CD4-positive, alpha-beta T cell (primary cell): ENCODE data around the gene TSSC4. TPM values are rescaled to one million over a fixed set of nuclear protein-coding genes. Genes with fewer than 3 reads are reported as not detected.

ENCODE experiments used
- ATAC-seq: fragments of 200-7000 bp; cut with Tn5 transposase; one replicate; pipeline ENCODE4 v1.10.0; 2022; ENCODE audit warnings: mild to moderate bottlenecking; ENCODE audit not compliant: poor library complexity
- CTCF ChIA-PET: fragments of 350-600 bp; sonication (Branson Sonifier 250); formaldehyde crosslinking; loops from one replicate; lab custom pipeline; 2021; ENCODE audit warnings: antibody characterized with exemption, inconsistent platforms; lab: Charles Lee
- POLR2A ChIA-PET: fragments of 350-600 bp; sonication (Branson Sonifier 250); formaldehyde crosslinking; loops from one replicate; lab custom pipeline; 2021; ENCODE audit warnings: antibody characterized with exemption, inconsistent platforms; lab: Charles Lee
- DNase-seq, 14 experiments: peaks; one replicate each; pipeline ENCODE4 v3.0.0-alpha.2; 2013 to 2020; ENCODE audit warnings: mixed read lengths in 2 of 14
- H3K27ac ChIP-seq, 2 donors: one replicate each; pipeline versions ENCODE4 v1.5.1 to v1.7.0; 2013; ENCODE audit warnings: low read length in 2 of 2, low read depth in 1 of 2, mild to moderate bottlenecking in 1 of 2
- H3K27me3 ChIP-seq, 2 experiments: 1 replicate in 1 of 2; 2 replicates in 1 of 2; pipeline versions ENCODE4 v1.6.1 to v1.7.0; 2013; ENCODE audit warnings: low read length in 2 of 2, control low read depth in 1 of 2, mild to moderate bottlenecking in 1 of 2, moderate library complexity in 1 of 2; ENCODE audit not compliant: insufficient read depth in 2 of 2, control insufficient read depth in 1 of 2
- H3K36me3 ChIP-seq: one replicate; pipeline ENCODE4 v1.6.1; 2013; ENCODE audit warnings: low read length, control low read depth; ENCODE audit not compliant: insufficient read depth
- H3K4me1 ChIP-seq: one replicate; pipeline ENCODE4 v1.6.1; 2013; ENCODE audit warnings: low read length, control low read depth; ENCODE audit not compliant: insufficient read depth
- H3K4me3 ChIP-seq: one replicate; pipeline ENCODE4 v1.5.1; 2013; ENCODE audit warnings: mild to moderate bottlenecking, low read length, moderate library complexity
- H3K9me3 ChIP-seq, 2 experiments: 1 replicate in 1 of 2; 2 replicates in 1 of 2; pipeline versions ENCODE4 v1.6.1 to v1.7.0; 2013; ENCODE audit warnings: low read length in 2 of 2, mild to moderate bottlenecking in 2 of 2, control low read depth in 1 of 2, moderate library complexity in 1 of 2; ENCODE audit not compliant: control insufficient read depth in 1 of 2, insufficient read depth in 1 of 2
- H3K27ac Mint-ChIP-seq: one replicate; pipeline ENCODE4 v1.8.0; 2020; ENCODE audit warnings: mixed read lengths
- H3K27me3 Mint-ChIP-seq: one replicate; pipeline ENCODE4 v1.8.0; 2021; ENCODE audit warnings: mixed read lengths
- H3K36me3 Mint-ChIP-seq: one replicate; pipeline ENCODE4 v1.8.0; 2021; ENCODE audit warnings: low read depth, mixed read lengths
- H3K4me1 Mint-ChIP-seq: one replicate; pipeline ENCODE4 v1.8.0; 2021; ENCODE audit warnings: low read depth, mixed read lengths
- H3K4me3 Mint-ChIP-seq: one replicate; pipeline ENCODE4 v1.8.0; 2020; ENCODE audit warnings: mild to moderate bottlenecking, mixed read lengths
- H3K9me3 Mint-ChIP-seq: one replicate; pipeline ENCODE4 v1.8.0; 2020; ENCODE audit warnings: mixed read lengths
- intact Hi-C, 2 experiments: fragments of 100-400 bp; cut with DNase I in 1 of 2; cut with micrococcal nuclease in 1 of 2; formaldehyde crosslinking; loops; one replicate each; pipeline versions ENCODE4 v1.15.1 to v1.9.0; 2023 to 2025; cut with DNase I, micrococcal nuclease
- total RNA-seq, 174 experiments: library from RNA in 2 of 174; stranded (reverse) in 2 of 174; gene quantifications; one replicate each; pipeline ENCODE4 v1.2.3 and lab custom pipeline; 2021 to 2026
- TF ChIP-seq, protein P1 (sequence below): fragments of 200-600 bp; IDR thresholded peaks from one replicate; pipeline ENCODE4 v1.8.0; 2022; ENCODE audit warnings: antibody characterized with exemption, mild to moderate bottlenecking

TSSC4 gene
- total RNA-seq, 2 experiments from 2014 or later, result 47.5 to 50.0 TPM

DNA sequence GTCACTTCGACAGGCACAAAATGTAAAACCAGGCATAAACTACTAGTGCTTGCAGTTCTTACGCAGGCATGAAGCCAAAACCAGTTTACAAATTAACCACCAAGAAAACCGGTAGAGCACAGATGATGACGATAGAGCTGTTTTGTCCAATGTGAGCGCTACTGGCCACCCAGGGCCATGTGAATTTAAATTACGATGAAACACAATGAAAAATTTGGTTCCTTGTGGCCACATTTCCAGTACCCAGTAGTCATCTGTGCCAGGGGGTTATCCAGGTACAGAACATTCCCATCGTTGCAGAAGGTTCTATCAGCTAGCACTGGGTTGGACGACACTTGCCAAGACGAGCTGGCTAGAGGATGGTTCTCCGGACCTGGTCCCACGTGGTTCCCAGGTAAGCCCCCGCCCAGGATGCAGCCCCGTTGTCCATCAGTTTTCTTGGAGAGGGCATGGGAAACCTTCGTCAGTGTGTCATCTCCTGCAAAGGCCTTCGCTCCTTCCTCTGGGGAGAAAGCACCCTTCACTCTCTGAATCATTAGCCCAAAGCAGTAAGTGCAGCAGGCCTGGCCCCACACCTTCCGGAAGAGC is 24.5 kb upstream of the TSSC4 start:
- H3K27ac Mint-ChIP-seq, result peak overlapping the region; percentile 55
- peaks cover 37% of the 10 kb centered on the region for H3K4me1 ChIP-seq
- no peaks in the 10 kb centered on the region for H3K9me3 Mint-ChIP-seq
- H3K9me3 ChIP-seq, result peaks cover 0 to 5% of the 10 kb centered on the region in 2 experiments
- no peak overlapping the region for H3K27ac ChIP-seq
- ATAC-seq (no peak), DNase-seq (no peak)
- H3K36me3 ChIP-seq, result no peaks in the 10 kb centered on the region
- peak overlapping the region; percentile 83 for H3K4me3 Mint-ChIP-seq
- ChIA-PET POLR2A (interaction anchor here (2.4 to 2.8 kb wide), 2 partner anchors 11 to 25 kb away, joined by 38 to 47 read pairs; partner anchors contain the start of gene TSSC4), CTCF (no interaction called here)
- intact Hi-C loops, result loop anchor here in 1 of 2 experiments (2.0 to 10.0 kb wide), 4 partner anchors 69 to 1111 kb away; partner anchors contain the start of genes C11orf21, KCNQ1, TRPM5 and TSPAN32
- H3K4me3 ChIP-seq, result no peak overlapping the region
- H3K36me3 Mint-ChIP-seq, result peaks cover 4% of the 10 kb centered on the region
- peaks cover 19% of the 10 kb centered on the region for H3K4me1 Mint-ChIP-seq
- H3K27me3 Mint-ChIP-seq, result no peaks in the 10 kb centered on the region
- no peaks in the 10 kb centered on the region for H3K27me3 ChIP-seq
- TF ChIP-seq, protein P1, sequence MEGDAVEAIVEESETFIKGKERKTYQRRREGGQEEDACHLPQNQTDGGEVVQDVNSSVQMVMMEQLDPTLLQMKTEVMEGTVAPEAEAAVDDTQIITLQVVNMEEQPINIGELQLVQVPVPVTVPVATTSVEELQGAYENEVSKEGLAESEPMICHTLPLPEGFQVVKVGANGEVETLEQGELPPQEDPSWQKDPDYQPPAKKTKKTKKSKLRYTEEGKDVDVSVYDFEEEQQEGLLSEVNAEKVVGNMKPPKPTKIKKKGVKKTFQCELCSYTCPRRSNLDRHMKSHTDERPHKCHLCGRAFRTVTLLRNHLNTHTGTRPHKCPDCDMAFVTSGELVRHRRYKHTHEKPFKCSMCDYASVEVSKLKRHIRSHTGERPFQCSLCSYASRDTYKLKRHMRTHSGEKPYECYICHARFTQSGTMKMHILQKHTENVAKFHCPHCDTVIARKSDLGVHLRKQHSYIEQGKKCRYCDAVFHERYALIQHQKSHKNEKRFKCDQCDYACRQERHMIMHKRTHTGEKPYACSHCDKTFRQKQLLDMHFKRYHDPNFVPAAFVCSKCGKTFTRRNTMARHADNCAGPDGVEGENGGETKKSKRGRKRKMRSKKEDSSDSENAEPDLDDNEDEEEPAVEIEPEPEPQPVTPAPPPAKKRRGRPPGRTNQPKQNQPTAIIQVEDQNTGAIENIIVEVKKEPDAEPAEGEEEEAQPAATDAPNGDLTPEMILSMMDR, result no peak

DNA sequence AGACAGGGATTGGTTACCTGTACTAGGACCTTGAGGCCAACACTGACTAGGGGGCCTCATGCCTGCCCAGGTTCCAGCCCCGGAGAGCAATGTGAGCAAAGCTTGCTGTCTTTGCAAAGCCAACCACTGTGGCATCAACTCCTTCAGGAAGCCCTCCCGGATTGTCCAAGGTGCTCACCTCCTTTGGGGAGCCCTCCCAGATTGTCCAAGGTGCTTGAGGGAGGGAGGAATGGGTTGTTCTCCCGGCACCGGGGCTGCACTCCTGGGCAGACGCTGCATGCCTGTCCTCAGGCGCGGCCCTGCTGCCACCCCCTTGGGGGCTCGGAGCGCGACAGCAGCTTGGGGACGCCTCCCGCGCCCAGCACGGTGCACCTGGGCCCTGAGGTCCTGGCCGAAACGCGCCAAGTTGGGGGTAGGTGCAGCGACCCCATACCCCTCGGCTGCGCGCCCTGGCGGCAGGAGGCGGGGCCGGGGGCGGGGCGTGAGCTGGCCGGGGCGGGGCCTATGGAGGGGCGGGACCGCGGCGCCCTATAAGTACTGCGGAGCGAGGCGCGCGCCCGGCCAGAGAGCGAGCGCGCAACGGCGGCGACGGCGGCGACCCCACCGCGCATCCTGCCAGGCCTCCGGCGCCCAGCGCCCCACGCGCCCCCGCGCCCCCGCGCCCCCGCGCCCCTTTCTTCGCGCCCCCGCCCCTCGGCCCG is 23.6 kb upstream of the TSSC4 start, which contains the start of gene CD81:
Gene CD81, plus strand, starts transcription at position 560 of the 701 bp plus-strand sequence. CDS start 240 bp downstream, outside the sequence.
- ATAC-seq (peak; percentile 84), DNase-seq (peak; percentile 37 to 87 (median 66))
- TF ChIP-seq, protein P1, result no peak
- ChIA-PET CTCF (interaction anchor here (1.8 kb wide), 1 partner anchor 24 kb away, joined by 5 read pairs; the partner anchor contains the start of gene TSSC4), POLR2A (interaction anchor here (2.2 to 2.8 kb wide), 3 partner anchors 10 to 74 kb away, joined by 36 to 47 read pairs (median 38); partner anchors contain the start of genes C11orf21, TSPAN32 and TSSC4)
- Mint-ChIP-seq H3K4me1 (peaks cover 26% of the 10 kb centered on the region), H3K27me3 (no peaks in the 10 kb centered on the region), H3K36me3 (peaks cover 4% of the 10 kb centered on the region), H3K27ac (peak within 1 kb of the TSS; percentile 69), H3K9me3 (no peaks in the 10 kb centered on the region), H3K4me3 (peak within 1 kb of the TSS; percentile 83)
- Histone ChIP-seq H3K9me3 (peaks cover 0 to 7% of the 10 kb centered on the region in 2 experiments), H3K27me3 (no peaks in the 10 kb centered on the region), H3K36me3 (no peaks in the 10 kb centered on the region), H3K4me1 (peaks cover 46% of the 10 kb centered on the region), H3K4me3 (peak within 1 kb of the TSS; percentile 90), H3K27ac (peak within 1 kb of the TSS; percentile 67 to 73)
- intact Hi-C loops, result loop anchor here in 1 of 2 experiments (5.0 to 10.0 kb wide), 3 partner anchors 75 to 1112 kb away; partner anchors contain the start of genes C11orf21 and TSPAN32
